Ishikawa (cell line): ENCODE measurements around the gene CEP57.

ENCODE experiments used
- CEBPB ChIP-seq: IDR thresholded peaks from 2 replicates; pipeline ENCODE4 v1.6.1; 2012
- EP300 ChIP-seq: IDR thresholded peaks from 2 replicates; pipeline ENCODE4 v1.6.1; 2012; ENCODE audit warnings: borderline replicate concordance
- FOXM1 ChIP-seq: IDR thresholded peaks from 2 replicates; pipeline ENCODE4 v1.6.1; 2012; ENCODE audit warnings: low read depth, borderline replicate concordance

- TF ChIP-seq EP300 (no peak), FOXM1 (no peak), CEBPB (no peak)
Measured at GRCh38 chr11:95776859-95777258, 13.4 kb upstream of the CEP57 start.
